Smooth muscle cell (in vitro differentiated cells): Measurements from ENCODE around the gene ZNF284. TPM values are rescaled to one million over a fixed set of nuclear protein-coding genes. Genes with fewer than 3 reads are reported as not detected.

ENCODE experiments used
- DNase-seq: peaks from one replicate; lab custom pipeline; 2025; ENCODE audit not compliant: unreplicated experiment; lab: John Stamatoyannopoulos, UW
- H2AFZ ChIP-seq: fragments of 200-600 bp; sonication (generic); 2 replicates; pipeline ENCODE4 v1.6.0; 2016; ENCODE audit warnings: antibody characterized with exemption, low read depth, mild to moderate bottlenecking
- H3F3A ChIP-seq: fragments of 200-600 bp; sonication (generic); 2 replicates; pipeline ENCODE4 v1.6.0; 2017; ENCODE audit warnings: antibody characterized with exemption, low read depth
- H3K27ac ChIP-seq: fragments of 200-600 bp; sonication (generic); 2 replicates; pipeline ENCODE4 v1.5.1; 2016; ENCODE audit warnings: low read depth, mild to moderate bottlenecking
- H3K27me3 ChIP-seq: fragments of 200-600 bp; sonication (generic); 2 replicates; pipeline ENCODE4 v1.6.1; 2016; ENCODE audit warnings: low read depth, mild to moderate bottlenecking
- H3K36me3 ChIP-seq: fragments of 200-600 bp; sonication (generic); 2 replicates; pipeline ENCODE4 v1.5.1; 2016; ENCODE audit warnings: low read depth
- H3K4me1 ChIP-seq: fragments of 200-600 bp; sonication (generic); 2 replicates; pipeline ENCODE4 v1.5.1; 2016; ENCODE audit warnings: low read depth
- H3K4me2 ChIP-seq: fragments of 200-600 bp; sonication (generic); 2 replicates; pipeline ENCODE4 v1.6.0; 2016; ENCODE audit warnings: mild to moderate bottlenecking
- H3K4me3 ChIP-seq: fragments of 200-600 bp; sonication (generic); 2 replicates; pipeline ENCODE4 v1.5.1; 2016; ENCODE audit warnings: mild to moderate bottlenecking
- H3K79me2 ChIP-seq: fragments of 200-600 bp; sonication (generic); 2 replicates; pipeline ENCODE4 v1.6.0; 2016; ENCODE audit warnings: low read depth, mild to moderate bottlenecking
- H3K9ac ChIP-seq: fragments of 200-600 bp; sonication (generic); 2 replicates; pipeline ENCODE4 v1.6.0; 2016; ENCODE audit warnings: low read depth
- H3K9me3 ChIP-seq: fragments of 200-600 bp; sonication (generic); replicated peaks from 2 replicates; pipeline ENCODE4 v1.5.1; 2016; ENCODE audit warnings: low read depth
- H4K20me1 ChIP-seq: fragments of 200-600 bp; sonication (generic); 2 replicates; pipeline ENCODE4 v1.6.0; 2016; ENCODE audit warnings: low read depth
- WGBS: methylation state at CpG from one replicate; pipeline ENCODE4 v1.1.7; 2016; ENCODE audit warnings: low lambda C conversion rate; 5-methylcytosine and 5-hydroxymethylcytosine counted together
- polyA plus RNA-seq: library from polyadenylated mRNA; unstranded; fragments of >200 nt; fragmentation: Nextera tagmentation; extraction: Ambion mirVana; gene quantifications from 2 replicates; pipeline ENCODE4 v1.2.1, GENCODE V29; 2016
- total RNA-seq: library from RNA; depleted of rRNA; stranded (reverse); fragments of >200 nt; gene quantifications from 2 replicates; pipeline ENCODE4 v1.2.3, GENCODE V29; 2014
- TF ChIP-seq, protein P1 (sequence below): fragments of 200-600 bp; sonication (generic); IDR thresholded peaks from 2 replicates; pipeline ENCODE4 v1.5.1; 2017; ENCODE audit warnings: borderline replicate concordance, mild to moderate bottlenecking, antibody characterized with exemption; ENCODE audit not compliant: insufficient read depth, poor library complexity, severe bottlenecking

Gene ZNF284
- total and polyA plus RNA-seq, 2 experiments from 2014 or later, result 0.91 to 2.4 TPM

DNA sequence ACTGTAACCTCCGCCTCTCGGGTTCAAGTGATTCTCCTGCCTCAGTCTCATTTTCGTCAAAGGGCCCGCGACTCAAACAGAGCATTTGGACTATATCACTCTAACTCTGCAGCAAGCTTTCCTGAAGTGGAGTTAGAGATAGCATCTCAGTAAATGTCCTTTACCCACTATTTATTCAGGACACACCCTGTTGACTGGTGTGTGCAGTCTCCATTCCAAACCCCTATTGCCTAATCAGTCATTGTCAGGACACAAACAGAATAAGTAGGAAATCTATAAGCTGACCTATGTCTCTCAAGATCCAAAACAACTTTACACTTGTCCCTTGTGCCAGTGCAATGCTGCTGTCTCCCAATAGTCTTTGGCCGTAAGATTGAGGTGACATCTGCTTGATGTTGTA is 45.3 kb upstream of the ZNF284 start:
- peaks cover 31% of the 10 kb centered on the region for H3K9me3 ChIP-seq
- peaks cover 5% of the 10 kb centered on the region for H3K4me1 ChIP-seq
- no peak overlapping the region for H3K4me3 ChIP-seq
- TF ChIP-seq, protein P1, sequence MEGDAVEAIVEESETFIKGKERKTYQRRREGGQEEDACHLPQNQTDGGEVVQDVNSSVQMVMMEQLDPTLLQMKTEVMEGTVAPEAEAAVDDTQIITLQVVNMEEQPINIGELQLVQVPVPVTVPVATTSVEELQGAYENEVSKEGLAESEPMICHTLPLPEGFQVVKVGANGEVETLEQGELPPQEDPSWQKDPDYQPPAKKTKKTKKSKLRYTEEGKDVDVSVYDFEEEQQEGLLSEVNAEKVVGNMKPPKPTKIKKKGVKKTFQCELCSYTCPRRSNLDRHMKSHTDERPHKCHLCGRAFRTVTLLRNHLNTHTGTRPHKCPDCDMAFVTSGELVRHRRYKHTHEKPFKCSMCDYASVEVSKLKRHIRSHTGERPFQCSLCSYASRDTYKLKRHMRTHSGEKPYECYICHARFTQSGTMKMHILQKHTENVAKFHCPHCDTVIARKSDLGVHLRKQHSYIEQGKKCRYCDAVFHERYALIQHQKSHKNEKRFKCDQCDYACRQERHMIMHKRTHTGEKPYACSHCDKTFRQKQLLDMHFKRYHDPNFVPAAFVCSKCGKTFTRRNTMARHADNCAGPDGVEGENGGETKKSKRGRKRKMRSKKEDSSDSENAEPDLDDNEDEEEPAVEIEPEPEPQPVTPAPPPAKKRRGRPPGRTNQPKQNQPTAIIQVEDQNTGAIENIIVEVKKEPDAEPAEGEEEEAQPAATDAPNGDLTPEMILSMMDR, result no peak
- no peaks in the 10 kb centered on the region for H3F3A ChIP-seq
- no peaks in the 10 kb centered on the region for H3K27me3 ChIP-seq
- no peak overlapping the region for H3K4me2 ChIP-seq
- H3K27ac ChIP-seq, result no peak overlapping the region
- H4K20me1 ChIP-seq, result no peaks in the 10 kb centered on the region
- peaks cover 7% of the 10 kb centered on the region for H3K79me2 ChIP-seq
- no peak overlapping the region for H2AFZ ChIP-seq
- H3K9ac ChIP-seq, result no peak overlapping the region
- 98% methylated on average over 6 of the region's 6 CpGs for WGBS
- no peak for DNase-seq
- H3K36me3 ChIP-seq, result peaks cover 35% of the 10 kb centered on the region

DNA sequence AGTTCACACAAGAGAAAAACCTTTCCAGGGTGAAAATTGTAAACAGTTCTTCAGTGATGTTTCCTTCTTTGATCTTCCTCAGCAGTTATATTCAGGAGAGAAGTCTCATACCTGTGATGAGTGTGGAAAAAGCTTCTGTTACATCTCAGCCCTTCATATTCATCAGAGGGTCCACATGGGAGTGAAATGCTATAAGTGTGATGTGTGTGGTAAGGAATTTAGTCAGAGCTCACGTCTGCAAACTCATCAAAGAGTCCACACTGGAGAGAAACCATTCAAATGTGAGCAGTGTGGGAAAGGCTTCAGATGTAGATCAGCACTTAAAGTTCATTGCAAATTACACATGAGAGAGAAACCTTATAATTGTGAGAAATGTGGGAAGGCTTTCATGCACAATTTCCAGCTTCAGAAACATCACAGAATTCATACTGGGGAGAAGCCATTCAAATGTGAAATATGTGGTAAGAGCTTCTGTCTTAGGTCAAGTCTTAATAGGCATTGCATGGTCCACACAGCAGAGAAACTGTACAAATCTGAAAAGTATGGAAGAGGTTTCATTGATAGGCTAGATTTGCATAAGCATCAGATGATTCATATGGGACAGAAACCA is 39.9 kb upstream of the ZNF284 start:
- H3K9ac ChIP-seq, result no peak overlapping the region
- no peak overlapping the region for H3K4me2 ChIP-seq
- no peaks in the 10 kb centered on the region for H3K4me1 ChIP-seq
- no peaks in the 10 kb centered on the region for H3F3A ChIP-seq
- DNase-seq, result no peak
- H3K36me3 ChIP-seq, result peaks cover 48% of the 10 kb centered on the region
- H3K27ac ChIP-seq, result no peak overlapping the region
- no peak overlapping the region for H2AFZ ChIP-seq
- TF ChIP-seq, protein P1, result no peak
- H3K27me3 ChIP-seq, result no peaks in the 10 kb centered on the region
- no peaks in the 10 kb centered on the region for H4K20me1 ChIP-seq
- peaks cover 54% of the 10 kb centered on the region for H3K9me3 ChIP-seq
- H3K4me3 ChIP-seq, result no peak overlapping the region
- 100% methylated on average over 1 of the region's 1 CpG for WGBS
- H3K79me2 ChIP-seq, result no peaks in the 10 kb centered on the region

DNA sequence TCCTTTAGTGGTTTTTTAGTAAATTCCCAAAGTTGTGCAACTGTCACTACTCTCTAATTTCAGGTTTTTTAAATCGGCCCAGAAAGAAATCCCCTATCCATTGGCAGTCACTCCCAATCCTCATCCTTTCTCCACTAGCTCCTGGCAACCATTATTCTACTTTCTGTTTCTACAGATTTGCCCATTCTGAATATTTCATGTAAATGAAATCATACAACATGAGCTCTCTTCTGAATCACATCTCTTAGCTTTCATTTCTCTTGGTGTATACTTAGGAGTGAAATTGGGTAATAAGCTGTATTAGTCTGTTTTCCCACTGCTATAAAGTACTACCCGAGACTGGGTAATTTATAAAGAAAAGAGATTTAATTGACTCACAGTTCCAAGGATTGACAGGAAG is 29.8 kb upstream of the ZNF284 start:
- Histone ChIP-seq H3K27ac (no peak overlapping the region), H3K27me3 (no peaks in the 10 kb centered on the region), H3K4me2 (no peak overlapping the region), H4K20me1 (no peaks in the 10 kb centered on the region), H2AFZ (no peak overlapping the region), H3K4me3 (no peak overlapping the region), H3K9me3 (peaks cover 7% of the 10 kb centered on the region), H3K79me2 (no peaks in the 10 kb centered on the region), H3K36me3 (no peaks in the 10 kb centered on the region), H3K4me1 (no peaks in the 10 kb centered on the region), H3F3A (no peaks in the 10 kb centered on the region), H3K9ac (no peak overlapping the region)
- TF ChIP-seq, protein P1, result no peak
- DNase-seq, result no peak
- 72% methylated on average over 2 of the region's 2 CpGs for WGBS
